CD4-positive, alpha-beta T cell (primary cell): ENCODE results near the gene FAM9A. TPM values are rescaled to one million over a fixed set of nuclear protein-coding genes. Genes with fewer than 3 reads are reported as not detected.

Experiments
- ATAC-seq: fragments of 200-7000 bp; cut with Tn5 transposase; one replicate; pipeline ENCODE4 v1.10.0; 2022; ENCODE audit warnings: mild to moderate bottlenecking; ENCODE audit not compliant: poor library complexity
- CTCF ChIA-PET: fragments of 350-600 bp; sonication (Branson Sonifier 250); formaldehyde crosslinking; loops from one replicate; lab custom pipeline; 2021; ENCODE audit warnings: antibody characterized with exemption, inconsistent platforms; lab: Charles Lee
- POLR2A ChIA-PET: fragments of 350-600 bp; sonication (Branson Sonifier 250); formaldehyde crosslinking; loops from one replicate; lab custom pipeline; 2021; ENCODE audit warnings: antibody characterized with exemption, inconsistent platforms; lab: Charles Lee
- DNase-seq, 14 experiments: peaks; one replicate each; pipeline ENCODE4 v3.0.0-alpha.2; 2013 to 2020; ENCODE audit warnings: mixed read lengths in 2 of 14
- H3K27ac ChIP-seq, 2 donors: one replicate each; pipeline versions ENCODE4 v1.5.1 to v1.7.0; 2013; ENCODE audit warnings: low read length in 2 of 2, low read depth in 1 of 2, mild to moderate bottlenecking in 1 of 2
- H3K27me3 ChIP-seq, 2 experiments: 1 replicate in 1 of 2; 2 replicates in 1 of 2; pipeline versions ENCODE4 v1.6.1 to v1.7.0; 2013; ENCODE audit warnings: low read length in 2 of 2, control low read depth in 1 of 2, mild to moderate bottlenecking in 1 of 2, moderate library complexity in 1 of 2; ENCODE audit not compliant: insufficient read depth in 2 of 2, control insufficient read depth in 1 of 2
- H3K36me3 ChIP-seq: one replicate; pipeline ENCODE4 v1.6.1; 2013; ENCODE audit warnings: low read length, control low read depth; ENCODE audit not compliant: insufficient read depth
- H3K4me1 ChIP-seq: one replicate; pipeline ENCODE4 v1.6.1; 2013; ENCODE audit warnings: low read length, control low read depth; ENCODE audit not compliant: insufficient read depth
- H3K4me3 ChIP-seq: one replicate; pipeline ENCODE4 v1.5.1; 2013; ENCODE audit warnings: mild to moderate bottlenecking, low read length, moderate library complexity
- H3K9me3 ChIP-seq, 2 experiments: 1 replicate in 1 of 2; 2 replicates in 1 of 2; pipeline versions ENCODE4 v1.6.1 to v1.7.0; 2013; ENCODE audit warnings: low read length in 2 of 2, mild to moderate bottlenecking in 2 of 2, control low read depth in 1 of 2, moderate library complexity in 1 of 2; ENCODE audit not compliant: control insufficient read depth in 1 of 2, insufficient read depth in 1 of 2
- H3K27ac Mint-ChIP-seq: one replicate; pipeline ENCODE4 v1.8.0; 2020; ENCODE audit warnings: mixed read lengths
- H3K27me3 Mint-ChIP-seq: one replicate; pipeline ENCODE4 v1.8.0; 2021; ENCODE audit warnings: mixed read lengths
- H3K36me3 Mint-ChIP-seq: one replicate; pipeline ENCODE4 v1.8.0; 2021; ENCODE audit warnings: low read depth, mixed read lengths
- H3K4me1 Mint-ChIP-seq: one replicate; pipeline ENCODE4 v1.8.0; 2021; ENCODE audit warnings: low read depth, mixed read lengths
- H3K4me3 Mint-ChIP-seq: one replicate; pipeline ENCODE4 v1.8.0; 2020; ENCODE audit warnings: mild to moderate bottlenecking, mixed read lengths
- H3K9me3 Mint-ChIP-seq: one replicate; pipeline ENCODE4 v1.8.0; 2020; ENCODE audit warnings: mixed read lengths
- intact Hi-C, 2 experiments: fragments of 100-400 bp; cut with DNase I in 1 of 2; cut with micrococcal nuclease in 1 of 2; formaldehyde crosslinking; loops; one replicate each; pipeline versions ENCODE4 v1.15.1 to v1.9.0; 2023 to 2025; cut with DNase I, micrococcal nuclease
- total RNA-seq, 174 experiments: library from RNA in 2 of 174; stranded (reverse) in 2 of 174; gene quantifications; one replicate each; pipeline ENCODE4 v1.2.3 and lab custom pipeline; 2021 to 2026
- TF ChIP-seq, protein P1 (sequence below): fragments of 200-600 bp; IDR thresholded peaks from one replicate; pipeline ENCODE4 v1.8.0; 2022; ENCODE audit warnings: antibody characterized with exemption, mild to moderate bottlenecking

The FAM9A gene
- total RNA-seq, 2 experiments from 2014 or later = not detected

DNA sequence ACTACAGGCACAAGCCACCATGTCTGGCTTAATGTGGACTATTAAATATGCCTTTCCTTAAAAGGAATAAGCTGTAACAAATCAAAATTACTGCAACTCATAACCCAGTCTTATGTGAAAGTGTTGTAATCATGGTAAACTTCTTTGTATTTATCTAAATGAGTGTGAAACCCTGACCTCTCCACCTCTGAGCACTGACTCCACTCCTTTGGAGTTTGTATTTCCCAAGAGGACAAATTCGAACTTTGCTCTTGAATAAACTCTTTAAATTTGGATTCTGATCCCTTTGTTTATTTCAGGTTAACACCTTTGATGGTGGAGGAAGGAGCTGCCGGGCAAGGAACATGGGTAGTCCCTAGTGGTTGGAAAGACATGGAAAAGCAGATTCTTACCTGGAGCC is 48.3 kb upstream of the FAM9A start:
- no peak overlapping the region for H3K27ac ChIP-seq
- Mint-ChIP-seq H3K36me3 (no peaks in the 10 kb centered on the region), H3K27ac (no peak overlapping the region), H3K4me1 (no peaks in the 10 kb centered on the region), H3K4me3 (no peak overlapping the region), H3K27me3 (peaks cover 20% of the 10 kb centered on the region), H3K9me3 (no peaks in the 10 kb centered on the region)
- no peaks in the 10 kb centered on the region for H3K36me3 ChIP-seq
- ChIA-PET CTCF (no interaction called here), POLR2A (no interaction called here)
- no peaks in the 10 kb centered on the region for H3K4me1 ChIP-seq
- DNase-seq (no peak), ATAC-seq (no peak)
- H3K9me3 ChIP-seq = no peaks in the 10 kb centered on the region
- H3K27me3 ChIP-seq = peaks cover 4% of the 10 kb centered on the region in 2 experiments
- H3K4me3 ChIP-seq = no peak overlapping the region
- TF ChIP-seq, protein P1, sequence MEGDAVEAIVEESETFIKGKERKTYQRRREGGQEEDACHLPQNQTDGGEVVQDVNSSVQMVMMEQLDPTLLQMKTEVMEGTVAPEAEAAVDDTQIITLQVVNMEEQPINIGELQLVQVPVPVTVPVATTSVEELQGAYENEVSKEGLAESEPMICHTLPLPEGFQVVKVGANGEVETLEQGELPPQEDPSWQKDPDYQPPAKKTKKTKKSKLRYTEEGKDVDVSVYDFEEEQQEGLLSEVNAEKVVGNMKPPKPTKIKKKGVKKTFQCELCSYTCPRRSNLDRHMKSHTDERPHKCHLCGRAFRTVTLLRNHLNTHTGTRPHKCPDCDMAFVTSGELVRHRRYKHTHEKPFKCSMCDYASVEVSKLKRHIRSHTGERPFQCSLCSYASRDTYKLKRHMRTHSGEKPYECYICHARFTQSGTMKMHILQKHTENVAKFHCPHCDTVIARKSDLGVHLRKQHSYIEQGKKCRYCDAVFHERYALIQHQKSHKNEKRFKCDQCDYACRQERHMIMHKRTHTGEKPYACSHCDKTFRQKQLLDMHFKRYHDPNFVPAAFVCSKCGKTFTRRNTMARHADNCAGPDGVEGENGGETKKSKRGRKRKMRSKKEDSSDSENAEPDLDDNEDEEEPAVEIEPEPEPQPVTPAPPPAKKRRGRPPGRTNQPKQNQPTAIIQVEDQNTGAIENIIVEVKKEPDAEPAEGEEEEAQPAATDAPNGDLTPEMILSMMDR = no peak
- intact Hi-C loops = no loop called here

DNA sequence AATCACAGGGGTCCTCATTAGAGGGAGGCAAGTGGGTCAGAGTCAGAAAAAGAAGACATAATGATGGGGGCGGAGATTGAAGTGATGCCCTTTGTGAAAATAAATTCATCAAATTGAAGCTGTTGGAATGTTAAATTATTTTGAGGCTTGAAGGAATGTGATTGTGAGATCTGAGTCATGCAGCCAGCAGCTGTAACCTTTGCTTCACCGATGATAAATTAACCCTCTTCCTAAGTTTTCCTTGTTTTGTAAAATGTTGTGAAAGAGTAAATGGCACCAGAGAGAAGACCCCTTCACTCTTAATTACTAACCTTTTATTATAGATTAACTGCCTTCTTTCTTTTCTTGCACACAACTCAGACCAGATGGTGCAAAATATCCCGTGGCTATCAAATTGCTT is 47.7 kb upstream of the FAM9A start:
- TF ChIP-seq, protein P1 = no peak
- Mint-ChIP-seq H3K4me1 (no peaks in the 10 kb centered on the region), H3K4me3 (no peak overlapping the region), H3K36me3 (no peaks in the 10 kb centered on the region), H3K27ac (no peak overlapping the region), H3K9me3 (no peaks in the 10 kb centered on the region), H3K27me3 (peaks cover 20% of the 10 kb centered on the region)
- H3K4me3 ChIP-seq = no peak overlapping the region
- intact Hi-C loops = no loop called here
- H3K27me3 ChIP-seq = peaks cover 4% of the 10 kb centered on the region in 2 experiments
- H3K4me1 ChIP-seq = no peaks in the 10 kb centered on the region
- H3K27ac ChIP-seq = no peak overlapping the region
- DNase-seq (no peak), ATAC-seq (no peak)
- POLR2A ChIA-PET = no interaction called here
- H3K9me3 ChIP-seq = no peaks in the 10 kb centered on the region
- H3K36me3 ChIP-seq = no peaks in the 10 kb centered on the region
- CTCF ChIA-PET = no interaction called here

DNA sequence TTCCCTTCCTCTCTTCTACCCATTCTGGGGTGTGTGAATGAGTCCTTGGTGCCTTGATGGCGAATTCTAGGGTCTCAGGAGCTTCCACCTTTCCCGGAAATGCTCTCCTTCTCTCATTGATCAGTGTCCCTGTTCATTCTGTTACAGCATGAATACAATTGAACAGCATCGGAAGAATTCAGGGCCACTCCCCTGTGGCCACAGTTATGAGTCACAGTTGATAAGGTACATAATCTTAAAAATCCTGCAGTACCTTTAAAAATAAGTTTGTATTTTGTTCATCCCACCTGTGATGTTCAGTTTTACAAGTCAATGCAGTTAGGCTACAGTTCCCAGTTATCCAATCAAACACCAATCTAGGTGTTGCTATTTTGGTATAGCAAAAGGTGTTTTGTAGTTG is 47.3 kb upstream of the FAM9A start:
- CTCF ChIA-PET = no interaction called here
- H3K9me3 Mint-ChIP-seq = no peaks in the 10 kb centered on the region
- Histone ChIP-seq H3K27me3 (peaks cover 4% of the 10 kb centered on the region in 2 experiments), H3K27ac (no peak overlapping the region), H3K36me3 (no peaks in the 10 kb centered on the region), H3K9me3 (no peaks in the 10 kb centered on the region), H3K4me3 (no peak overlapping the region), H3K4me1 (no peaks in the 10 kb centered on the region)
- H3K27ac Mint-ChIP-seq = no peak overlapping the region
- H3K27me3 Mint-ChIP-seq = peaks cover 20% of the 10 kb centered on the region
- intact Hi-C loops = no loop called here
- no peak overlapping the region for H3K4me3 Mint-ChIP-seq
- TF ChIP-seq, protein P1 = no peak
- H3K4me1 Mint-ChIP-seq = no peaks in the 10 kb centered on the region
- H3K36me3 Mint-ChIP-seq = no peaks in the 10 kb centered on the region
- POLR2A ChIA-PET = no interaction called here
- ATAC-seq (no peak), DNase-seq (no peak)
